Glomerular visceral epithelial cell (primary cell): ENCODE data around the gene POLD3.

ENCODE experiments used
- DNase-seq: peaks from one replicate; pipeline ENCODE4 v3.0.0-alpha.2; 2016; ENCODE audit errors: extremely low spot score

The POLD3 gene

GRCh38 chr11:74691755-74692154, 99.4 kb downstream of the POLD3 start:
- no peak for DNase-seq
